NCI-H345 (cell line): Measurements from ENCODE around the gene UTS2R.
"Not testable (repeated sequence)": the region's sequence is repeated elsewhere in the genome, so short reads cannot be mapped to it uniquely, and the experiment has no call there.

Experiments
- DNase-seq: peaks from one replicate; lab custom pipeline; 2025; lab: John Stamatoyannopoulos, UW

UTS2R gene

DNA sequence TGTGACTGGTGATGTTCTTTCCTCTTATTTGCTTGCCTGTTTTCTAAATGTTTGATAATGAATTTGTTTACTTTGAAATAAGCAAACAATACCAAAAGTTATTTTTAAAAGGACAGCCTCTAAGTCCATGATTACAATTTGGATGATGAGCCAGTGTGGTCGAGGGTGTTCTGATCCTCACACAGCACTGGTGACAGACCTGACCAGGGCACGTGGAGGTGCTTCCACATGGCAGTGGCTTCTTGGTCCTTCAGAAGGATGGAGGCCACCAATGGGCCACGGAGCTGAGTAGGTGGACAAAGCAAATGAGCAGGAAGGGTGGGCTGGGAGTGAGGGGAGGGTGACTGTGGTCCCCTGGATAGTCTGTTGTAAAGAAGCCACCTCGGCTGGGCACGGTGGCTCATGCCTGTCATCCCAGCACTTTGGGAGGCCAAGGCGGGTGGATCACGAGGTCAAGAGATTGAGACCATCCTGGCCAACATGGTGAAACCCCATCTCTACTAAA is 16.7 kb upstream of the UTS2R start:
- DNase-seq, result no peak

DNA sequence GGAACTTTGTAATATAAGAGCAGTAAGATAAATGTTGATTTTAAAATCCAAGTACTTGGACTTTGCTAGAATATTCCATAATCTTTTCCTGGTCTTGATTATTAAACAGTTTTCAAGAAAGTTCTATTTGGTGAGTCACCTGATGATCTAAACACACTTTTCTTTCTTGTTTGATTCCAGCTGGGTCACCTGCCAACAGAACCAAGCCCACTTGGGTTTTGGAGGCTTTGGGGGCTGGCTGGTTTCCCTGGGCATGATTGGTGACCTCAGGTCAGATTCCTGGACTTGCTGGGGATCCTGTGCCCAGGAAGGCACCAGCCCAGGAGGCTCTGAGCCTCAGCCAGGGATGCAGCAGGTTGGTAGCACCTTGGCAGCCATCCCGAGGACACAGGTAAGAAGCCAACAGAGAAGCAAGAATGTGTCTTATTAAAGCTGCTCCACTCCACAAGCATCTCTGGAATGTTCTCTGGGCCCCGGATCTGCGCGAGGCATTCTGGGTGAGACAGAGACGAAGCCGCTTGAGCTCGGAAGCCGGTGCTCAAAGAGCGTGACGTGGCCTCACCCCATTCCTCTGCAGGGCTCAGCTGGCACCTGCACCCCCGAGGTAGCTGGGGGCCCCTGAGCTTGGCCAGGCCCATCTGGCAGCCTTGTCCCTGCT is 15.7 kb upstream of the UTS2R start:
- DNase-seq, result no peak

DNA sequence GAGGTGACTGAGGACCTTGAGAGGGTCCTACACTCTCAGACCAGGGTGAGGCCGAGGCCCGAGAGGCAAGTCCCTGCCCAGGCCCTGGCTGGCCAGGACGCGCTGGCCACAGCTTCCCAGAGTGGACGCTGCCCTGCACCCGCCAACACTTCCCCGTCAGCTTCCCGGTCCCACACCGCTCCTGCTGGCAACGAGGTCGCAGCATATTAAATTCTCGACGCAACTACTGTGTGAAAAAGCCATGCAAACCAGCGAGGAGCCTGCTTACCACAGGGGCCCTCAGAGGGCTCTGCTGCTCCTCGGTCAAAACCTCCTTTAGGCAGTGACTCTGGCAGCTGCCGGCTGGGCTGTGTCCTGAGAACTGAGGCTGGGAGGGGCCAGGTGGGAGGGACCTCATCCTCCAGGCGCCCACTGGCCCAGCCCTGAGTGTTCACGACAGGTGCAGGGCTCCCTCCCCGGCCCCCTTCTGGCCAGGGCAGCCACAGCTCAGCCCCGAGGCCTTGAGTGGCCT is 14.7 kb upstream of the UTS2R start:
- peak; percentile 35 for DNase-seq

DNA sequence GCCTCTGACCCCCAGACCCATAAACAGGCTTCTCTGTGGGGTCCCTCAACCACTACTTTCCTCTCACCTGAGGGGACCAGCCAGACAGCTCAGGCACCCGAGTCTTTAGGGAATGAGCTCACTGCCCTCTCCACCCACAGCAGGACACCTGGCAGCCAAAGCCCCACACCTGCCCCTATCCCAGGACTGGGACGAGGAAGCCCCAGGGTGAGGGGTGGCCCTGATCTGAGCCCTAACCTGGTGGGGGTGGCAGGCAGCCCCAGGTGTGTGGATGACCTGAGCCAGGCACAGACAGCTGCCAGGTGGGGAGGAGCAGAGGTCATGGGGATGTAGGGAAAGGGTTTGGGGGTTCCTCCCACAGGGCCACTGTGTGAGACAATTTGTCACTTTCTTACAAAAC is 14.2 kb upstream of the UTS2R start:
- no peak for DNase-seq

DNA sequence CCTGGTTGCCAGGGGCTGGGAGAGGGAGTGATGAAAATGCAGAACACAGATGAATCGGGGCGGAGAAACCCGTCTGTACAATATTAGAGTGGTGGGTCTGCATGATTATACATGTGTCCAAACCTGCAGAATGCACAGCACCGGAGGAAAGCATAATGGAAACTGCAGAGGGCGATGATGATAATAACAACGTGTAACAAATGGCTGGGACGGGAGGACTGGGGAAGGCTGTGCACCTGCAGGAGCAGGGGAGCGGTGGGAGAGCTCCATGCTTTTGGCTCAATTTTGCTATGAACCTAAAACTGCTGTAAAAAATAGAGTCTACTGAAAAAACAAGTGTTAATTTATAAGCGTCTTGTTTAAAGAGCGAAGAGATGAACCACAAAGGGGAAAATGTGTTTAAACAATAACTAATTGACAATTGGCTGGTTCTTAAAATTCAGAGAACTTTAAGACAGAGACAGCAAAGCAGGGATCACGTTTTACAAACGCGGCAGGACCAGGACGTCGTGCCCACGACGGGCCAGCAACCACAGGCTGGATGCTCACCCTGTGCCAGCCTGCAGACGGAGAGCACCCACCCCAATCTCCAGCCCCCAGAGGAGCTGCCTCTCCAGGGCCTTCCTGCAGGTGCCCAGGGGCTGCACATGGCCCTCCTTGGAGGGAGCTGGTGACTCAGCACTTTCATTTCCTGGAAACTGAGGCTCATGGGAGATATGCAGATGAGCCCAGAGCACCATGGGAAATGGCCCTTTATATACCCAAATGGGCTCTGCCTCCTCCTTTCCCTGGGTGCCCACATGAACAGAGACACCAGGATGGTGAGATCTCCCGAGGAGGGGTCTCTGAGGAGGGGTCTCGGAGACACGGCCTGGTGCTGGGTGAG is 12.9 kb upstream of the UTS2R start, which contains the start of gene TEX19:
TEX19 (plus strand) TSS at position 783 of the 886 bp plus-strand sequence. CDS start 2,904 bp downstream, outside the sequence.
- DNase-seq, result peak; percentile 68

DNA sequence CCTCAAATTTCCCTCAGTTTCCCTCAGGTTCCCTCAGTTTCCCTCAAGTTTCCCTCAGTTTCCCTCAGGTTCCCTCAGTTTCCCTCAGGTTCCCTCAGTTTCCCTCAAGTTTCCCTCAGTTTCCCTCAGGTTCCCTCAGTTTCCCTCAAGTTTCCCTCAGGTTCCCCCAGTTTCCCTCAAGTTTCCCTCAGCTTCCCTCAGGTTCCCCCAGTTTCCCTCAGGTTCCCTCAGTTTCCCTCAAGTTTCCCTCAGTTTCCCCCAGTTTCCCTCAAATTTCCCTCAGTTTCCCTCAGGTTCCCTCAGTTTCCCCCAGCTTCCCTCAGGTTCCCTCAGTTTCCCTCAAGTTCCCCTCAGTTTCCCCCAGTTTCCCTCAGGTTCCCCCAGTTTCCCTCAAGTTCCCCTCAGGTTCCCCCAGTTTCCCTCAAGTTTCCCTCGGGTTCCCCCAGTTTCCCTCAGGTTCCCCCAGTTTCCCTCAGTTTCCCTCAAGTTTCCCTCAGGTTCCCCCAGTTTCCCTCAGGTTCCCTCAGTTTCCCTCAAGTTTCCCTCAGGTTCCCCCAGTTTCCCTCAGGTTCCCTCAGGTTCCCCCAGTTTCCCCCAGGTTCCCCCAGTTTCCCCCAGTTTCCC is 12.0 kb upstream of the UTS2R start:
- DNase-seq, result not testable (repeated sequence)

DNA sequence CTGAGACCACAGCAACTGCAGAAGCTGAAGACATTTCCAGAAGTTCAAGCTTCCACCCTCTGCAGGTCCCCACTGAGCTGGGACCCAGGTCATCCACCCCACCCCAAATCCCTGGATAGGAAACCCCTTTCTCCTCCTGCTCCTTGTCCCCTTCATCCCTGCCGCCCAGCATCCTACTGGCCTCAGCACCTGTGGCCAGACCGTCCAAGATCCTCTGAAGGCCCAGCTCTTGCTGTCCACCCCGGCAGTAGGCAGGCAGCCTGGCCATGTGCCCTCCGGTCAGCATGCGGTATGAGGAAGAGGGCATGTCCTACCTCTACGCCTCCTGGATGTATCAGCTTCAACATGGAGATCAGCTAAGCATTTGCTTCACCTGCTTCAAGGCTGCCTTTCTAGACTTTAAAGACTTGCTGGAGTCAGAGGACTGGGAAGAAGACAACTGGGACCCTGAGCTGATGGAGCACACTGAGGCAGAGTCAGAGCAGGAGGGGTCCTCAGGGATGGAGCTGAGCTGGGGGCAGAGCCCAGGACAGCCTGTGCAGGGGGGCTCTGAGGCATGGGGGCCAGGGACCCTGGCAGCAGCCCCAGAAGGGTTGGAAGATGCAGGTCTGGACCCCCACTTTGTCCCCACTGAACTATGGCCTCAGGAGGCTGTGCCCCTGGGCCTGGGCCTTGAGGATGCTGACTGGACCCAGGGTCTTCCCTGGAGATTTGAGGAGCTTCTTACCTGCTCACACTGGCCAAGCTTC is 9.5 kb upstream of the UTS2R start:
- no peak for DNase-seq

DNA sequence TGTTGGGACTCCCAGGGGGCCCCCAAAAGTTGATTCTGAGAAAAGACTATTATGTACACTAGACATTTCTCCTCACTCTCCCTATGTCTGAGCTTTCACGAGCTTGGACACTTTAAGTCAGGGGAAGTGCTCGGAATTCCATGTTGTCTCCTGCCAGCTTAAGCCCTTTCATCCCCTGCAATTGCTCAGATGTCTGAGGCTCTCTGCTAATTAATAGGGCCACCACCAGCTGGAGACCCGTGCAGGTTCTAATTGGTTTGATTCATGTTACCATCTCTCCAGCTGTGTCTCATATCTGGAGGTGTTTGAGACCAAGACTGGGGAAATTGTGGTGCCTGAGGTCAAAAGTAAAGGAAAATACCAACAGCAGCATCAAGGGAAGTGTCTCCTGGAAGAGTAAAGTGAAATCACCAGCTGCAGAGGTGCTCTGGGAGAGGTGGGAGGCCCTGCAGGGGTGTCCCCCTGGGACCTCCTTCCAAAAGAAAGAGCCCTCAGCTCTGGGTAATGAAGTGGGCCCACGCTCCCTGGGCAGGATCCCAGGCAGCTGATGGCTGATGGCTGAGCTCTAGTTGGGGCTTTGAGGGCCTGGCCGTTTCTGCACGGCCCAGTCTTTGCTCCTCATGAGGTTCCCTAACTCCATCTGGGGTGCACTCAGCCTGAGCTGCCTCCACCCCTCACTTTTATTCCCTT is 5.8 kb upstream of the UTS2R start:
- DNase-seq, result no peak

DNA sequence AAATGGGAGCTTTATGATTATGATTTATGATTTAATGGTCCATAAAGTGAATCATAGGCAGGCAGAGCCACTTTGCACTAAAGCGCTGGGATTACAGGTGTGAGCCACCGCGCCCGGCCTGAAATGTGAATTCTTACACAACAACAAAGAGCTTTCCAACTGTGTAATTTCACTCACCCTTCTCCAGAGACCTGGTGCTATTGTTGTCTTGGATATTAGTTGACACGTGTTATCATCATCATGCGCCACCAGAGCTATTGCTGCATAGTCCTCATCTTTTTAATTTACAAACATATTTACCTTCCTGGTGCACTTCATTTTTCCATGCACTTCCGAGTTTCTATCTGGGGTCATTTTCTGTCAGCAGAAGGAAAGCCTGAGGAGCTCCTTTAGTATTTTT is 4.8 kb upstream of the UTS2R start:
- DNase-seq, result peak; percentile 31

DNA sequence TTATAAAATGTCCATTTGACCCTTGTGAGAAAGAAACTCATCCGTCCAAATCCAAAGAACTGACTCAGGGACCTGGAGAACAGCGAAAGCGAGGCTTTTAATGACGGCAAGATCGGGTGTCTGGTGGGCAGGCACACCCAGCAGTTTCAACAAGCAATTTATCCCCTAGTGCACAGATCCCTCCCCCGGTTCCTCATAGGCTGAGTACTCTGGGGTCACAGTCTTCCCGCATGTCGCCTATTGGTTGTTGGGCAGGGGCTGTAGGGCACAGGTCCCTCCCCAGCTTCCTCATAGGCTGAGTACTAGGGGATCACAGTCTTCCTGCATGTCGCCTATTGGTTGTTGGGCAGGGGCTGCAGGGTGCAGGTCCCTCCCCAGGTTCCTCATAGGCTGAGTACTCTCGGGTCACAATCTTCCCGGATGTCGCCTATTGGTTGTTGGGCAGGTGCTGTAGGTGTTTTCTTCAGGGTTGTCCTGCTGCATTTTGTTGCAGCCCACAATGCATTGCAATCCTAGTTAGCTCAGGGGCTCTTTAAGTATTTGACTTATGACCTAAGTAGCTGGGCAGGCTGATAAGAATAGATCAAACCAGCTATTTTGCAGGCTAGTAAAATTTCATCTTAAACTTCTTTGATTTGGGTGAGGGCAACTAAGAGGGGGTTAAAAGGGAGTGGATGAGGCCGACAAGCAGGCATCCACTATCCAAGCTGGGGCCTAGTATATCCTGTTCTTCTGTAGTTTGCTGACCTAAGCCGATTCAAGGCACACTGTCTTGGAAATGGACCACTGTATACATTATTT is 3.6 kb upstream of the UTS2R start:
- no peak for DNase-seq

DNA sequence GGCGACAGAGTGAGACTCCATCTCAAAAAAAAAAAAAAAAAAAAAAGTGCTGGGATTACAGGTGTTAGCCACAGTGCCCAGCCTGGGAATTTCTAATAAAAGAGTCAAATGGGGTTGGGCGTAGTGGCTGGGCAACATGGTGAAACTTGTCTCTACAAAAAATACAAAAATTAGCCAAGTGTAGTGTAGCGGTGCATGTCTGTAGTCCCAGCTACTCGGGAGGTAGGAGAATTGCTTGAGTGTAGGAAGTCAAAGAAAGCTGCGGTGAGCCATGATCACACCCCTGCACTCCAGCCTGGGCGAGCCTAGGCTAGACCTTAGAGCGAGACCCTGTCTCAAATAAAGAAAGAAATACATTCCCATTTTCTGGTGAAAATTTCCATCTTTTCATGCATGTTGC is 2.4 kb upstream of the UTS2R start:
- DNase-seq, result no peak

DNA sequence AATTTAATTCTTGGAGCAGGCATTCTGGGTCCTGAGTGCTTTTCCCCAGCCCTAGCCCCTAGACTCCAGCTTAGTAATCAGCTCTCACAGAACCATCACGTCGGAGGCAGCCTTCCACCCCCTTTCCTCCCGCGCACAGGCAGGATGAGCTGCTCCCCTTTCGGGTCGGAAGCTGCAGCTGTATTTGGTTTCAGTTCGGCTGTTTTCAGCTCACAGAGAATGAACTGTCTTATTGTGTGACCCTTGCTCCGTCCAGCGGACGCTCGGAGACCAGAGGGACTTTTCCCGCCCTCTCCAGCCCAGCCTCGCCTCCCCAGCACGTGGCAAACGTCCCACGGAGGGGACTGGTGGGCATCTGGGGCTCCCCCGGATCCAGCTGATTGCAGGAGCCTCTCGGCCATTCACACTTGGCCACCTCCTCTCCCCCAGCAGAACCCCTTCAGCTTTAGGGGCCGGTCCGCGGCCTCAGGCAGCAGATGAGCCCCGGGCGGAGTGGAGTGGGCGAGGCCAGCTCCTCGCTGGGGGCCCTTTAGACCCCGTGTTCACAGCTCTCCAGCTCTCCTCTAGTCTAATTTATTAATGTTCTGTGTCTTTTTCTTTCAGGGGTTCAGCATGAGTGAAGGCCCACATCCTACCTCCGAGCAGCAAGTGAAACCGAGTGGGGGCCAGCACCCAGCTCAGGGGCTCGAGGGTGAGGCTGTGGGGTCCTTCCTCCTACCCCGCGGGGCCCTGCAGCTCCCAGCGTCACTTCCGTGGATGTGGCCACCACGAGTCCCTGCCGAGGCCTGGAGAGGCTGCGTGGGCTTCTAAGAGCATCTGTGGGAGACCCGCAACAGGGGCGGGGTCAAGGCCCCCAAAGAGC is 863 bp upstream of the UTS2R start:
- DNase-seq, result no peak

DNA sequence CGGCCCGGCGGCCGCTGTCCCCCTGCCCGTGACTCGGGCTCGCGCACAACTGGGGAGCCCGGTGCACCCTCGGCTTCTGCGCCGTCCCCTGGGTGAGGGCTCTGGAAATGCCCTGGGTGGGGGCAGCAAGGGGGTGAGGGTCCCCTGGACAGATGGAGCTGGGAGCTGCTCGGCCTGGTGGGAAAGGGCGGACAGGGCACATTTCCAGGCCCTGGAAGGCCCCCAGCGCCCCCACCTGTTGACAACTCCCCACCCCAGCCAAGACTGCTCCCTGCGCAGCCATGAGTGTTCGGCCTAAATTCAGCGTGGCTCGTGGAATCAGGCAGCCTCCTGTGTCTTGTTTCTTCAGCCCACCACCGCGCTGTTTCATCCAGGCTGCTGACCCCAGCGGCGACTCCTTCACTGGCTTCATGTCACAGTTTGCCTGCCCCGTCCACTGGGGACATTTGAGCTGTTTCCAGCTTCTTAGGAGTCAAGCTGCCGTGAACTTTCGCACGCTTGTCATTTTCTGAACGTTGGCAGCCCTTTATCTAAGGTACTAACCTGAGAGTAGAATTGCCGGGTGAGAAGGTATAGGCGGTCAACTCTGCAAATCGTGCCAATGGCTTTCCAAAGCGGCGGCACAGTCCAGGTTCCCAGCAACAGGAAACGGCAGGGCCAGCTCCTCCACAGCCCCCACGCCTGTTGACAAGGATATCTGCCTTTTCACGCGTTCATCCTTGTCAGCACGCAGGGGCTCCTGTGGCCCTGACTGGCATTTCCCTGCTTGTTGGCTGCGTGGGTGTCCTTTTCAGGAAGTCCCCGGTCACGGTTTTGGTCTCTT is 895 bp downstream of the UTS2R start:
- no peak for DNase-seq

DNA sequence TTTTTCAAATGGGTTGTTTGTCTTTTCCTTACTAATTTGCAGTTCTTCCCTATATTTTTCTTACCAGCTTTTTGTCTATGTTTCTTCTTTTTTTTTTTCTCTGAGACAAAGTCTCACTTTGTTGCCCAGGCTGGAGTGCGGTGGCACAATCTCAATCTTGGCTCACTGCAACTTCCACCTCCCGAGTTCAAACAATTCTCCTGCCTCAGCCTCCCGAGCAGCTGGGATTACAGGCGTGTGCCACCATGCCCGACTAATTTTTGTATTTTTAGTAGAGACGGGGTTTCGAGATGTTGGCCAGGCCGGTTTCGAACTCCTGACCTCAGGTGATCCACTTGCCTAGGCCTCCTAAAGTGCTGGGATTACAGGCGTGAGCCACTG is 1.5 kb downstream of the UTS2R start:
- DNase-seq, result not testable (repeated sequence)

DNA sequence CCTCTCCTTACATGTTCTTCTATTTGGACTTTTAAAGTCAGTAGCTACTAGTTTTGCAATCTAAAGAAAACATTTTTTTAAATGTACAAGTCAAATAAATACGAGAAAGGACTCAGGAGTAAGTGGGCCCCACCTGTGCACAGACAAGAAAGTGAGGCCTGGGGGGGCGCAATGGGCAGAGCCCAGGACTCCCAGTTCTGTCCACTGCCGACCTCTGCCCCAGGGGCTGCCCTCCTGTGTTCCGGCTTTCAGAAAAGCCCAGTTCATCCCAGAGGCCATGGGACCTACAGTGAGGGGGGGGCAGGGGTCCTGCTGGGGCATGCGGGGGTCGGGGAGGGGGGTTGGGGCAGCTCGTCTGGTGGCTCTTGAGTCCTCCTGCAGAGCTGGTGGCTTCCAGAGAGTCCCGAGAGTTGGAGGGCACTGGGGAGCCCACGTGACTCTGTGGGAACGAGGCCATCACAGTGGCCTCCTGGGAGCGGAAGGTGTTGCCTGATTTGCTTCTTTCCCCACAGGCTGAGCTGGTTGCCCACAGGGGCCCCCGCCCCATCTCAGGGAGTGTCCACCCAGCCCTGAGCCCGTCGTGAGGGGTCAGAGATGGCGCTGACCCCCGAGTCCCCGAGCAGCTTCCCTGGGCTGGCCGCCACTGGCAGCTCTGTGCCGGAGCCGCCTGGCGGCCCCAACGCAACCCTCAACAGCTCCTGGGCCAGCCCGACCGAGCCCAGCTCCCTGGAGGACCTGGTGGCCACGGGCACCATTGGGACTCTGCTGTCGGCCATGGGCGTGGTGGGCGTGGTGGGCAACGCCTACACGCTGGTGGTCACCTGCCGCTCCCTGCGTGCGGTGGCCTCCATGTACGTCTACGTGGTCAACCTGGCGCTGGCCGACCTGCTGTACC is 2.4 kb downstream of the UTS2R start:
- no peak for DNase-seq

DNA sequence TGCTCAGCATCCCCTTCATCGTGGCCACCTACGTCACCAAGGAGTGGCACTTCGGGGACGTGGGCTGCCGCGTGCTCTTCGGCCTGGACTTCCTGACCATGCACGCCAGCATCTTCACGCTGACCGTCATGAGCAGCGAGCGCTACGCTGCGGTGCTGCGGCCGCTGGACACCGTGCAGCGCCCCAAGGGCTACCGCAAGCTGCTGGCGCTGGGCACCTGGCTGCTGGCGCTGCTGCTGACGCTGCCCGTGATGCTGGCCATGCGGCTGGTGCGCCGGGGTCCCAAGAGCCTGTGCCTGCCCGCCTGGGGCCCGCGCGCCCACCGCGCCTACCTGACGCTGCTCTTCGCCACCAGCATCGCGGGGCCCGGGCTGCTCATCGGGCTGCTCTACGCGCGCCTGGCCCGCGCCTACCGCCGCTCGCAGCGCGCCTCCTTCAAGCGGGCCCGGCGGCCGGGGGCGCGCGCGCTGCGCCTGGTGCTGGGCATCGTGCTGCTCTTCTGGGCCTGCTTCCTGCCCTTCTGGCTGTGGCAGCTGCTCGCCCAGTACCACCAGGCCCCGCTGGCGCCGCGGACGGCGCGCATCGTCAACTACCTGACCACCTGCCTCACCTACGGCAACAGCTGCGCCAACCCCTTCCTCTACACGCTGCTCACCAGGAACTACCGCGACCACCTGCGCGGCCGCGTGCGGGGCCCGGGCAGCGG is 3.2 kb downstream of the UTS2R start:
- no peak for DNase-seq
